ENCODE results near the gene MYO16.

- TF ChIP-seq POLR2A (IDR thresholded peaks at IDR 0.05): no peak
- peak in 2 of 6 experiments; percentile 3 to 16 for TF ChIP-seq CTCF (IDR thresholded peaks at IDR 0.05)
Measured at GRCh38 chr13:108609353-108609752, 20.1 kb upstream of the MYO16 start.
